GM12878 (cell line): Measurements from ENCODE around the gene GMDS. TPM values are rescaled to one million over a fixed set of nuclear protein-coding genes. Genes with fewer than 3 reads are reported as not detected.

Experiments
- ATAC-seq: fragments of 200-7000 bp; cut with Tn5 transposase; 3 replicates; pipeline ENCODE4 v1.9.1; 2020; ENCODE audit warnings: mild to moderate bottlenecking, moderate library complexity
- BruUV-seq: library from RNA; stranded (reverse); fragments of 400-500 nt; replicated peaks from 2 replicates; lab custom pipeline; 2021; lab: Mats Ljungman, UMichigan
- CTCF ChIA-PET: fragments of 300-600 bp; sonication (Branson Sonifier 250); formaldehyde crosslinking; extraction: SDS; loops from one replicate; lab custom pipeline; 2021; ENCODE audit warnings: inconsistent platforms; lab: Yijun Ruan, JAX
- POLR2A ChIA-PET: fragments of 350-600 bp; formaldehyde crosslinking; extraction: SDS; loops from one replicate; lab custom pipeline; 2021; ENCODE audit warnings: inconsistent platforms; lab: Charles Lee
- RAD21 ChIA-PET: fragments of 300-600 bp; sonication (Branson Sonifier 250); formaldehyde crosslinking; loops from one replicate; lab custom pipeline; 2023; ENCODE audit warnings: antibody characterized with exemption; ENCODE audit not compliant: unreplicated experiment; lab: Charles Lee
- SMC1A ChIA-PET: fragments of 300-600 bp; sonication (Branson Sonifier 250); formaldehyde crosslinking; loops from one replicate; lab custom pipeline; 2023; ENCODE audit not compliant: unreplicated experiment, uncharacterized antibody; lab: Charles Lee
- DNase-seq: peaks from one replicate; pipeline ENCODE4 v3.0.0-alpha.2; 2011; ENCODE audit warnings: low read depth, low spot score
- FAIRE-seq: peaks from 3 replicates; lab custom pipeline; 2011; peaks lifted over from hg19 to GRCh38; lab: Jason Lieb, UNC
- H2AFZ ChIP-seq: 2 replicates; pipeline ENCODE4 v1.6.0; 2011; ENCODE audit warnings: low read depth, low read length, control low read depth; ENCODE audit not compliant: control insufficient read depth
- H3K27ac ChIP-seq: 2 replicates; pipeline ENCODE4 v1.5.1; 2011; ENCODE audit warnings: control low read depth; ENCODE audit not compliant: control insufficient read depth, insufficient read depth
- H3K27me3 ChIP-seq, 2 experiments: replicated peaks in 1 of 2; 2 replicates each; pipeline versions ENCODE4 v1.6.0 to v1.6.1; 2011; ENCODE audit warnings: low read length in 1 of 2; ENCODE audit not compliant: control insufficient read depth in 2 of 2, insufficient read depth in 2 of 2
- H3K36me3 ChIP-seq, 2 experiments: 2 replicates each; pipeline ENCODE4 v1.5.1; 2011; ENCODE audit warnings: low read length in 1 of 2; ENCODE audit not compliant: control insufficient read depth in 2 of 2, insufficient read depth in 2 of 2
- H3K4me1 ChIP-seq: 2 replicates; pipeline ENCODE4 v1.6.1; 2011; ENCODE audit warnings: mild to moderate bottlenecking, low read length, moderate library complexity, mixed read lengths; ENCODE audit not compliant: control insufficient read depth, insufficient read depth
- H3K4me2 ChIP-seq: 2 replicates; pipeline ENCODE4 v1.6.0; 2011; ENCODE audit warnings: control low read depth; ENCODE audit not compliant: control insufficient read depth, insufficient read depth
- H3K4me3 ChIP-seq: fragments of 200-600 bp; sonication (generic); 2 replicates; pipeline ENCODE4 v1.5.1; 2016
- H3K79me2 ChIP-seq: 2 replicates; pipeline ENCODE4 v1.6.0; 2011; ENCODE audit warnings: low read length; ENCODE audit not compliant: control insufficient read depth, insufficient read depth
- H3K9ac ChIP-seq: 2 replicates; pipeline ENCODE4 v1.8.0; 2011; ENCODE audit warnings: low read length, control low read depth, mixed read lengths; ENCODE audit not compliant: control insufficient read depth, insufficient read depth
- H3K9me3 ChIP-seq: replicated peaks from 3 replicates; pipeline ENCODE4 v1.5.1; 2011; ENCODE audit warnings: mild to moderate bottlenecking, low read length; ENCODE audit not compliant: control insufficient read depth, insufficient read depth
- H4K20me1 ChIP-seq: 2 replicates; pipeline ENCODE4 v1.6.0; 2011; ENCODE audit not compliant: control insufficient read depth, insufficient read depth
- CREB1 ChIP-seq: IDR thresholded peaks from 2 replicates; pipeline ENCODE4 v1.6.1; 2012; ENCODE audit warnings: low read depth, mild to moderate bottlenecking, inconsistent platforms
- EP300 ChIP-seq, 2 experiments: fragments of 150-350 bp in 1 of 2; IDR thresholded peaks; 2 replicates each; pipeline ENCODE4 v1.6.1; 2011 to 2012; ENCODE audit warnings: low read depth in 2 of 2, low read length in 2 of 2, borderline replicate concordance in 1 of 2, improper control_type of control experiment in 1 of 2, inconsistent platforms in 1 of 2; ENCODE audit not compliant: control insufficient read depth in 1 of 2
- HCFC1 ChIP-seq: fragments of 150-350 bp; IDR thresholded peaks from 2 replicates; pipeline ENCODE4 v1.6.1; 2014; ENCODE audit warnings: low read length
- NFXL1 ChIP-seq: fragments of 450-650 bp; IDR thresholded peaks from 2 replicates; pipeline ENCODE4 v1.6.1; 2017; ENCODE audit warnings: antibody characterized with exemption, mild to moderate bottlenecking, borderline replicate concordance
- RAD51 ChIP-seq: fragments of 450-650 bp; IDR thresholded peaks from 2 replicates; pipeline ENCODE4 v1.6.1; 2016; ENCODE audit warnings: moderate library complexity, mild to moderate bottlenecking, inconsistent platforms
- SUPT20H ChIP-seq: IDR thresholded peaks from 2 replicates; pipeline ENCODE4 v1.6.1; 2011; ENCODE audit warnings: low read depth, mild to moderate bottlenecking, low read length, moderate library complexity, borderline replicate concordance; ENCODE audit not compliant: control insufficient read depth
- TAF1 ChIP-seq: IDR thresholded peaks from 2 replicates; pipeline ENCODE4 v1.6.1; 2011; ENCODE audit warnings: mild to moderate bottlenecking, low read depth, low read length, borderline replicate concordance
- ZNF217 ChIP-seq: fragments of 450-650 bp; IDR thresholded peaks from 2 replicates; pipeline ENCODE4 v1.6.1; 2017; ENCODE audit warnings: antibody characterized with exemption, mild to moderate bottlenecking
- ZNF274 ChIP-seq: IDR thresholded peaks from one replicate; pipeline ENCODE4 v1.8.0; 2011; ENCODE audit not compliant: insufficient read length, insufficient read depth
- WGBS: methylation state at CpG from one replicate; pipeline ENCODE4 v1.1.6; 2016; ENCODE audit warnings: low lambda C conversion rate; ENCODE audit not compliant: insufficient replicate concordance, insufficient coverage; ENCODE audit errors: missing lambda C conversion rate; 5-methylcytosine and 5-hydroxymethylcytosine counted together
- in situ Hi-C: fragments of 300-500 bp; cut with MboI; formaldehyde crosslinking; loops from 9 replicates; pipeline ENCODE4 v1.14.3; 2018; ENCODE audit warnings: mixed read lengths
- intact Hi-C: fragments of 100-400 bp; cut with micrococcal nuclease; formaldehyde crosslinking; loops from one replicate; pipeline ENCODE4 v1.14.2; 2022; ENCODE audit not compliant: unreplicated experiment
- polyA plus RNA-seq, 11 experiments: library from polyadenylated mRNA; depleted of rRNA in 4 of 11; unstranded in 6 of 11; stranded (reverse) in 5 of 11; fragments of >200 nt; fragmentation: Nextera tagmentation in 4 of 11; fragmentation: Illumina TruSeq in 1 of 11; extraction: Ambion mirVana in 4 of 11; extraction: Trizol in 1 of 11; gene quantifications; 1 replicate in 1 of 11; 2 replicates in 10 of 11; pipeline versions ENCODE4 v1.2.1 to v1.2.3, GENCODE V29; 2011 to 2016; ENCODE audit warnings: inconsistent platforms in 2 of 11, missing spikeins in 2 of 11, low read depth in 1 of 11
- total RNA-seq, 4 experiments: library from RNA; depleted of rRNA in 3 of 4; stranded (reverse); fragments of >200 nt in 3 of 4; fragmentation: Illumina TruSeq in 1 of 4; extraction: Trizol in 1 of 4; gene quantifications; 2 replicates each; pipeline versions ENCODE4 v1.2.1 to v1.2.3, GENCODE V29; 2013 to 2021
- TF ChIP-seq, protein P1 (sequence below): fragments of 450-650 bp; IDR thresholded peaks from 2 replicates; pipeline ENCODE4 v1.6.1; 2017; ENCODE audit warnings: mild to moderate bottlenecking, moderate library complexity
- TF ChIP-seq, protein P2 (sequence below): fragments of 450-650 bp; IDR thresholded peaks from 2 replicates; pipeline ENCODE4 v1.6.1; 2016; ENCODE audit warnings: mild to moderate bottlenecking, moderate library complexity, borderline replicate concordance
- TF ChIP-seq, protein P3 (sequence below): fragments of 450-650 bp; formaldehyde crosslinking; IDR thresholded peaks from 2 replicates; pipeline ENCODE4 v1.4.0; 2020; ENCODE audit warnings: mild to moderate bottlenecking, moderate library complexity

Gene GMDS
- total and polyA plus RNA-seq, 10 of the 15 experiments (the other 5 are each of a cell fraction or from before 2014, with no cell fraction given) = 0.61 to 53.8 (median 29.3) TPM

DNA sequence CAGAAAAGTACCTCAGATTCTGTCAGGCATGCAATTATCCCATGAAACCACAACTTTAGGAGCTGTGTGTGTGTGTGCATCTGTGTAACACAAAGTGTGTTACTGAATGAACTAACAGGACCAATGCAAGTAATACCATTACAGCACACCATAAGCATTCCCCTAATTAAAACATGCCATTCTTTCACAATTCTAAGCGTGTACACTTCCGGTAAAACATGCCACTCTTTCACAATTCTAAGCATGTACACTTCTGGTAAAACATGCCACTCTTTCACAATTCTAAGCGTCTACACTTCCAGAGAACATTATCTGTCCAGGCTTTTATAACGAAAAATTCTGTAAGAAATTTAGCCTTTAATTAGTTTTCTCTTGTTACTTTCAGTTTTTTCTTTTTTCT is 238.2 kb downstream of the GMDS start:
- ChIA-PET RAD21 (no interaction called here), CTCF (no interaction called here), SMC1A (interaction anchor here (0.8 to 1.0 kb wide), 2 partner anchors 9 to 97 kb away, joined by 3 to 5 read pairs; no protein-coding TSS in a partner anchor), POLR2A (no interaction called here)
- Histone ChIP-seq H3K79me2 (no peaks in the 10 kb centered on the region), H3K36me3 (no peaks in the 10 kb centered on the region), H4K20me1 (no peaks in the 10 kb centered on the region), H2AFZ (no peak overlapping the region), H3K9me3 (no peaks in the 10 kb centered on the region; the same call in 2 of the 3 replicates), H3K4me3 (no peak overlapping the region), H3K27me3 (no peaks in the 10 kb centered on the region), H3K27ac (no peak overlapping the region), H3K9ac (no peak overlapping the region), H3K4me1 (no peaks in the 10 kb centered on the region; the same call in 1 of the 2 replicates), H3K4me2 (no peak overlapping the region)
- intact Hi-C loops = no loop called here
- ATAC-seq = no peak
- 86% methylated on average over 4 of the region's 4 CpGs for WGBS
- in situ Hi-C loops = no loop called here
- TF ChIP-seq, protein P1, sequence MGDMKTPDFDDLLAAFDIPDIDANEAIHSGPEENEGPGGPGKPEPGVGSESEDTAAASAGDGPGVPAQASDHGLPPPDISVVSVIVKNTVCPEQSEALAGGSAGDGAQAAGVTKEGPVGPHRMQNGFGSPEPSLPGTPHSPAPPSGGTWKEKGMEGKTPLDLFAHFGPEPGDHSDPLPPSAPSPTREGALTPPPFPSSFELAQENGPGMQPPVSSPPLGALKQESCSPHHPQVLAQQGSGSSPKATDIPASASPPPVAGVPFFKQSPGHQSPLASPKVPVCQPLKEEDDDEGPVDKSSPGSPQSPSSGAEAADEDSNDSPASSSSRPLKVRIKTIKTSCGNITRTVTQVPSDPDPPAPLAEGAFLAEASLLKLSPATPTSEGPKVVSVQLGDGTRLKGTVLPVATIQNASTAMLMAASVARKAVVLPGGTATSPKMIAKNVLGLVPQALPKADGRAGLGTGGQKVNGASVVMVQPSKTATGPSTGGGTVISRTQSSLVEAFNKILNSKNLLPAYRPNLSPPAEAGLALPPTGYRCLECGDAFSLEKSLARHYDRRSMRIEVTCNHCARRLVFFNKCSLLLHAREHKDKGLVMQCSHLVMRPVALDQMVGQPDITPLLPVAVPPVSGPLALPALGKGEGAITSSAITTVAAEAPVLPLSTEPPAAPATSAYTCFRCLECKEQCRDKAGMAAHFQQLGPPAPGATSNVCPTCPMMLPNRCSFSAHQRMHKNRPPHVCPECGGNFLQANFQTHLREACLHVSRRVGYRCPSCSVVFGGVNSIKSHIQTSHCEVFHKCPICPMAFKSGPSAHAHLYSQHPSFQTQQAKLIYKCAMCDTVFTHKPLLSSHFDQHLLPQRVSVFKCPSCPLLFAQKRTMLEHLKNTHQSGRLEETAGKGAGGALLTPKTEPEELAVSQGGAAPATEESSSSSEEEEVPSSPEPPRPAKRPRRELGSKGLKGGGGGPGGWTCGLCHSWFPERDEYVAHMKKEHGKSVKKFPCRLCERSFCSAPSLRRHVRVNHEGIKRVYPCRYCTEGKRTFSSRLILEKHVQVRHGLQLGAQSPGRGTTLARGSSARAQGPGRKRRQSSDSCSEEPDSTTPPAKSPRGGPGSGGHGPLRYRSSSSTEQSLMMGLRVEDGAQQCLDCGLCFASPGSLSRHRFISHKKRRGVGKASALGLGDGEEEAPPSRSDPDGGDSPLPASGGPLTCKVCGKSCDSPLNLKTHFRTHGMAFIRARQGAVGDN = no peak
- TF ChIP-seq RAD51 (no peak), NFXL1 (no peak), ZNF217 (no peak), SUPT20H (no peak), EP300 (IDR thresholded peaks at IDR 0.05; ENCODE audit: borderline replicate concordance in 1 of 2, control insufficient read depth in 1 of 2, low read depth in 2 of 2, low read length in 2 of 2) (no peak), ZNF274 (no peak), TAF1 (no peak), HCFC1 (no peak), CREB1 (no peak)
- TF ChIP-seq, protein P2, sequence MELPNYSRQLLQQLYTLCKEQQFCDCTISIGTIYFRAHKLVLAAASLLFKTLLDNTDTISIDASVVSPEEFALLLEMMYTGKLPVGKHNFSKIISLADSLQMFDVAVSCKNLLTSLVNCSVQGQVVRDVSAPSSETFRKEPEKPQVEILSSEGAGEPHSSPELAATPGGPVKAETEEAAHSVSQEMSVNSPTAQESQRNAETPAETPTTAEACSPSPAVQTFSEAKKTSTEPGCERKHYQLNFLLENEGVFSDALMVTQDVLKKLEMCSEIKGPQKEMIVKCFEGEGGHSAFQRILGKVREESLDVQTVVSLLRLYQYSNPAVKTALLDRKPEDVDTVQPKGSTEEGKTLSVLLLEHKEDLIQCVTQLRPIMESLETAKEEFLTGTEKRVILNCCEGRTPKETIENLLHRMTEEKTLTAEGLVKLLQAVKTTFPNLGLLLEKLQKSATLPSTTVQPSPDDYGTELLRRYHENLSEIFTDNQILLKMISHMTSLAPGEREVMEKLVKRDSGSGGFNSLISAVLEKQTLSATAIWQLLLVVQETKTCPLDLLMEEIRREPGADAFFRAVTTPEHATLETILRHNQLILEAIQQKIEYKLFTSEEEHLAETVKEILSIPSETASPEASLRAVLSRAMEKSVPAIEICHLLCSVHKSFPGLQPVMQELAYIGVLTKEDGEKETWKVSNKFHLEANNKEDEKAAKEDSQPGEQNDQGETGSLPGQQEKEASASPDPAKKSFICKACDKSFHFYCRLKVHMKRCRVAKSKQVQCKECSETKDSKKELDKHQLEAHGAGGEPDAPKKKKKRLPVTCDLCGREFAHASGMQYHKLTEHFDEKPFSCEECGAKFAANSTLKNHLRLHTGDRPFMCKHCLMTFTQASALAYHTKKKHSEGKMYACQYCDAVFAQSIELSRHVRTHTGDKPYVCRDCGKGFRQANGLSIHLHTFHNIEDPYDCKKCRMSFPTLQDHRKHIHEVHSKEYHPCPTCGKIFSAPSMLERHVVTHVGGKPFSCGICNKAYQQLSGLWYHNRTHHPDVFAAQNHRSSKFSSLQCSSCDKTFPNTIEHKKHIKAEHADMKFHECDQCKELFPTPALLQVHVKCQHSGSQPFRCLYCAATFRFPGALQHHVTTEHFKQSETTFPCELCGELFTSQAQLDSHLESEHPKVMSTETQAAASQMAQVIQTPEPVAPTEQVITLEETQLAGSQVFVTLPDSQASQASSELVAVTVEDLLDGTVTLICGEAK = no peak
- TF ChIP-seq, protein P3, sequence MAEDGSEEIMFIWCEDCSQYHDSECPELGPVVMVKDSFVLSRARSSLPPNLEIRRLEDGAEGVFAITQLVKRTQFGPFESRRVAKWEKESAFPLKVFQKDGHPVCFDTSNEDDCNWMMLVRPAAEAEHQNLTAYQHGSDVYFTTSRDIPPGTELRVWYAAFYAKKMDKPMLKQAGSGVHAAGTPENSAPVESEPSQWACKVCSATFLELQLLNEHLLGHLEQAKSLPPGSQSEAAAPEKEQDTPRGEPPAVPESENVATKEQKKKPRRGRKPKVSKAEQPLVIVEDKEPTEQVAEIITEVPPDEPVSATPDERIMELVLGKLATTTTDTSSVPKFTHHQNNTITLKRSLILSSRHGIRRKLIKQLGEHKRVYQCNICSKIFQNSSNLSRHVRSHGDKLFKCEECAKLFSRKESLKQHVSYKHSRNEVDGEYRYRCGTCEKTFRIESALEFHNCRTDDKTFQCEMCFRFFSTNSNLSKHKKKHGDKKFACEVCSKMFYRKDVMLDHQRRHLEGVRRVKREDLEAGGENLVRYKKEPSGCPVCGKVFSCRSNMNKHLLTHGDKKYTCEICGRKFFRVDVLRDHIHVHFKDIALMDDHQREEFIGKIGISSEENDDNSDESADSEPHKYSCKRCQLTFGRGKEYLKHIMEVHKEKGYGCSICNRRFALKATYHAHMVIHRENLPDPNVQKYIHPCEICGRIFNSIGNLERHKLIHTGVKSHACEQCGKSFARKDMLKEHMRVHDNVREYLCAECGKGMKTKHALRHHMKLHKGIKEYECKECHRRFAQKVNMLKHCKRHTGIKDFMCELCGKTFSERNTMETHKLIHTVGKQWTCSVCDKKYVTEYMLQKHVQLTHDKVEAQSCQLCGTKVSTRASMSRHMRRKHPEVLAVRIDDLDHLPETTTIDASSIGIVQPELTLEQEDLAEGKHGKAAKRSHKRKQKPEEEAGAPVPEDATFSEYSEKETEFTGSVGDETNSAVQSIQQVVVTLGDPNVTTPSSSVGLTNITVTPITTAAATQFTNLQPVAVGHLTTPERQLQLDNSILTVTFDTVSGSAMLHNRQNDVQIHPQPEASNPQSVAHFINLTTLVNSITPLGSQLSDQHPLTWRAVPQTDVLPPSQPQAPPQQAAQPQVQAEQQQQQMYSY (CRISPR knock-in tag) = no peak
- no peak for FAIRE-seq
- no TSS peak for BruUV-seq
- DNase-seq = no peak
